ENCODE results near the gene HYOU1.
"Not testable (repeated sequence)": the region's sequence is repeated elsewhere in the genome, so short reads cannot be mapped to it uniquely, and the experiment has no call there.

The HYOU1 gene

GRCh38 chr11:119084663-119085436 is 27.8 kb upstream of the HYOU1 start, which contains the start of gene HMBS:
Gene HMBS (plus strand): TSS chr11:119084881. CDS start chr11:119085034, 153 bp downstream.
- DNase-seq, result peak; percentile 62

GRCh38 chr11:119081682-119082260 is 24.8 kb upstream of the HYOU1 start:
- DNase-seq, result no peak

- no peak for DNase-seq
Measured at GRCh38 chr11:119078675-119079420, 21.8 kb upstream of the HYOU1 start.

- no peak for DNase-seq
Measured at GRCh38 chr11:119077839-119078238, 20.8 kb upstream of the HYOU1 start.

- peak; percentile 38 for DNase-seq
Measured at GRCh38 chr11:119067371-119068222, 10.6 kb upstream of the HYOU1 start, which contains the start of gene VPS11. Gene VPS11 (plus strand): TSS chr11:119067818. CDS start chr11:119067824, 6 bp downstream.

DNA sequence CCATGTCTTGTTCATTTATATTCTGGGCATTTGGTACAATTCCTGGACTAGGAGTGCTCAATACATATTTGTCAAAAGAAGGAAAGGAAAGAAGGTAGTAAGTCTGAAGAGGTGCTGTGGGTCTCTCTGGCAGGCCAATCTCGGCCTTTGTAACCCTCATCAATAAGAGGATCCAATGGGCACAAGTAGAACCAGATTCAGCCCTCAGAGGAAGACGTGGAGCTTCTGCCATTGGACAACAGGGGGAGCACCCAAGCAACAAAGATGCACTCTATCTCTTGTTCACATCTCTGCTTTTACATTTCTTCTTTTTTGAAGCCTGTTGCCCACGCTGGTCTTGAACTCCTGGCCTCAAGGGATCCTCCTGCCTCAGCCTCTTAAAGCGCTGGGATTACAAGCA is 8.4 kb upstream of the HYOU1 start:
- no peak for DNase-seq

- DNase-seq, result no peak
Measured at GRCh38 chr11:119062779-119063178, 5.8 kb upstream of the HYOU1 start.

DNA sequence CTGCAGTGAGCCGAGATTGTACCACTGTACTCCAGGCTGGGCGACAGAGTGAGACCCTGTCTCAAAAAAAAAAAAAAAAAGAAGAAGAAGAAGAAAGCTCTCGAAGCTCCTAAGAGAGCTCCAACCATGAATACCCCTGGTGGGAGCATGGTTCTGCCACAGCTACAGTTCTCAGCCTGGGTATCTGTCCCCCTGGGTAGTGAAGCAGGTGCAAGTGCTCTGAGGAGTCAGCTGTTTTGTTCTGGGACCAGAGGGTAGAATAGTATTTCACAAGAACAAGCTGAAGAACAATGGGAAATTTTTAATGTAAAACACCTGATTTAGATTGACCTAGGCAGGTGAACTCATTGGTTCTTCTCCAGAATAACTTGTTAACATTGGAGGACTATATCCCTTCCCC is 4.3 kb upstream of the HYOU1 start:
- DNase-seq, result no peak

- DNase-seq, result not testable (repeated sequence)
Measured at GRCh38 chr11:119059128-119059527, 2.1 kb upstream of the HYOU1 start.

GRCh38 chr11:119056421-119056999 is 495 bp downstream of the HYOU1 start:
- DNase-seq, result no peak

GRCh38 chr11:119055901-119056300 is 1.1 kb downstream of the HYOU1 start:
- DNase-seq, result no peak

- no peak for DNase-seq
Measured at GRCh38 chr11:119054418-119054817, 2.6 kb downstream of the HYOU1 start.

DNA sequence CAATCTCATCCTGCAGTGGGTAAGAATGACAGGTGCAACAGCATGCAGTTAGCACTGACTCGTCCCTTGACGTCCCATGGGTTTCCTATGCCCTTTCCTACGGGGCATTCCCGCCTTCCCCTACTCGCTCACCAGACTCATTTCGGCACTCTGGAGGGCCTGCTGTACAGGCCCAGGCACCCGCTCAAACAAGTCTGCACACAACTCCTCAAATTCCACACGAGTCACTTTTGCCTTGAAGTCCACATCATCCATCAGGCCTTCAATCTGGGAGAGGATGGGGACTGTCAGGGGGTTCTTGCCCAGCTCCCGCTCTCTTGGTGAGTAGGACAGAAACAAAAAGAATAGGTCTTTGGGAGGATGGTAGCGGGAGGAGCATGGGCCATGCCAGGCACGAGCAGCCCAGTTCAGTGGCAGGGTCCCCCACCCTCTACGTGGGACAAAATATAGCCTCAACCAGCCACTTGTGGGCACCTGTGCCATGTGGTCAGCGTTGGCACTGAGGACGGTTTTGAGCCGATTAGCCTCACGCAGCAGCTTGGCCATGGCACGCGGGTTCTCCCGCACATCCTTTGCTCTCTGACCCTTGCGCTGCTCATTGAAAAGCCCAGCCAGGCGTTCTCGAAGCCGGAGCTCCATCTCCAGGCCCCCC is 4.7 kb downstream of the HYOU1 start:
- DNase-seq, result no peak

DNA sequence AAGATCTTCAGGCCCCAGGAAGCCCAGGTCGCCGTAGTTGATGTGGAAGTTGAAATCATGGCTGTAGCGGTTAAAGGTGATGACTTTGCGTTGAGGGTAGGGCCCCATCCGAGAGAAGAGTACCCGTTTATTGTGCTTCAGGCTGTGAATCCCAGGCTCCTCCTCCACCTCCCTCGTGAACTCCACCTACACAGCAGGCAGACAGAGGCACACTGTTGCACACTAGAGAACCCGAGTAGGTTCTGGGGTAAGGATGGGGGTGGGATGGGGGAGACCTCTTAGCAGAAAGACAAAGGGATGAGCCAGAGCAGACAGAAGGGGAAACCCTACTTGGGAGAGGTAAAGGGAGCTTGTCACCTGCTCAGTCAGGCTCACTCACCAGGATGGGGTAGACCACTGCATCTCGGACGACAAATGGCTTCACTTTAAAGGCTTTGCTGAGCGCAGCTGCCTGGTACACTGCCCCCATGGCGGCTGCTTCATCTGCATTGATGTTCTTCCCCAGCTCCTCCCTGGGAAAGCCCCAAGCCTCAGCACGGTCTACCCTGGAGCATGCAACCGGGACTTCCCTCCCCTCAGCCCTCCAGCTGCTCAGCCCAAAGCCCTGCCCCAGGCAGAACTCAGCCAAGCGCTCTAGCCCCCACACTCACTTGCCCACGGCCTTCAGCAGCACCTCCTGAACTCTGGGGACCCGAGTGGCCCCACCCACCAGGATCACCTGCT is 5.4 kb downstream of the HYOU1 start:
- DNase-seq, result no peak

GRCh38 chr11:119049081-119049480 is 7.9 kb downstream of the HYOU1 start:
- DNase-seq, result no peak

DNA sequence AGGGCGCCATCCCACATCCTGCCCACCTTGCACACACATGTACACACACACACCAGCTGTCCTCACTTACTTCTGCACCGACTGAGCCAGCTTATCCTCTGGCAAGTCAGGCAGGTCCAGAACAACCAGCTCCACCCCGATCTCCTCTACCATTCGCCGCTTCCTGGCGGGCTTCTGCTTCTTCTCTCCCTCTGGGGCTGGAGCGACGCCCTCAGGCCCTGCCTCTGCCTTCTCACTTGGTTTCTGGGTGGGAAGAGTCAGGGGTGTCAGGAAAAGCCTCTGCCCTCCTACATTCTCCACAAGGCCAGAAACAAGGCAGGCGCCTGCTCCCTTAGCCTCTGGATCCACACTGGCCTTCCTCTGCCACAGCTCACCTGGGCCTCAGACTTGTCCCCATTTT is 8.4 kb downstream of the HYOU1 start:
- no peak for DNase-seq

DNA sequence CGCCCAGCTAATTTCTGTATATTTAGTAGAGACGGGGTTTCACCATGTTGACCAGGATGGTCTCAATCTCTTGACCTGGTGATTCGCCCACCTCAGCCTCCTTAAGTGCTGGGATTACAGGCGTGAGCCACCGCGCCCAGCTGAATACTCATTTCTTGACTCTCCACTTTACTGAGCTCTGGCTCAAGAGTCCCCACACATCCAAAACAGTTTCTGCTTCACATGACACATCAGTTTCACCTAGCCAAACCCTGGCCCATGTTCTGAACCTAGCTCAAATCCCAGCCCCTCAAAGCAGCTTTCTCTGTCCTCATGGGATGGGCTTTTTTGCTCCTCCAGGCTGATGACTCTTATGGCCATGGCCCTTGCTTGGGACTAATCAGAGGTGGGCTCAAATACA is 9.8 kb downstream of the HYOU1 start:
- no peak for DNase-seq

- no peak for DNase-seq
Measured at GRCh38 chr11:119046489-119046888, 10.5 kb downstream of the HYOU1 start.

GRCh38 chr11:119044708-119045107 is 12.3 kb downstream of the HYOU1 start:
- DNase-seq, result no peak

GRCh38 chr11:119042927-119043326 is 14.1 kb downstream of the HYOU1 start:
- no peak for DNase-seq

Measured in NCI-H1694 (cell line).